ENCODE results near the gene LOXL1.

- TF ChIP-seq, protein P1, sequence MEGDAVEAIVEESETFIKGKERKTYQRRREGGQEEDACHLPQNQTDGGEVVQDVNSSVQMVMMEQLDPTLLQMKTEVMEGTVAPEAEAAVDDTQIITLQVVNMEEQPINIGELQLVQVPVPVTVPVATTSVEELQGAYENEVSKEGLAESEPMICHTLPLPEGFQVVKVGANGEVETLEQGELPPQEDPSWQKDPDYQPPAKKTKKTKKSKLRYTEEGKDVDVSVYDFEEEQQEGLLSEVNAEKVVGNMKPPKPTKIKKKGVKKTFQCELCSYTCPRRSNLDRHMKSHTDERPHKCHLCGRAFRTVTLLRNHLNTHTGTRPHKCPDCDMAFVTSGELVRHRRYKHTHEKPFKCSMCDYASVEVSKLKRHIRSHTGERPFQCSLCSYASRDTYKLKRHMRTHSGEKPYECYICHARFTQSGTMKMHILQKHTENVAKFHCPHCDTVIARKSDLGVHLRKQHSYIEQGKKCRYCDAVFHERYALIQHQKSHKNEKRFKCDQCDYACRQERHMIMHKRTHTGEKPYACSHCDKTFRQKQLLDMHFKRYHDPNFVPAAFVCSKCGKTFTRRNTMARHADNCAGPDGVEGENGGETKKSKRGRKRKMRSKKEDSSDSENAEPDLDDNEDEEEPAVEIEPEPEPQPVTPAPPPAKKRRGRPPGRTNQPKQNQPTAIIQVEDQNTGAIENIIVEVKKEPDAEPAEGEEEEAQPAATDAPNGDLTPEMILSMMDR (conservative IDR thresholded peaks at IDR 0.05; ENCODE audit: low read length) = no peak
- TF ChIP-seq EZH2phosphoT487 (IDR thresholded peaks at IDR 0.05; ENCODE audit: borderline replicate concordance, low read depth, low read length) = no peak
Observed at GRCh38 chr15:73968461-73968860, 42.2 kb downstream of the LOXL1 start.
